GM21447 (cell line): ENCODE data around the gene PDCD1.
A peak's percentile ranks its signal among the peaks of the same experiment; 100 is the strongest.

Experiments
- ATAC-seq: cut with Tn5 transposase; IDR thresholded peaks from one replicate; pipeline ENCODE4 v1.9.1; 2021; ENCODE audit not compliant: unreplicated experiment

Gene PDCD1

DNA sequence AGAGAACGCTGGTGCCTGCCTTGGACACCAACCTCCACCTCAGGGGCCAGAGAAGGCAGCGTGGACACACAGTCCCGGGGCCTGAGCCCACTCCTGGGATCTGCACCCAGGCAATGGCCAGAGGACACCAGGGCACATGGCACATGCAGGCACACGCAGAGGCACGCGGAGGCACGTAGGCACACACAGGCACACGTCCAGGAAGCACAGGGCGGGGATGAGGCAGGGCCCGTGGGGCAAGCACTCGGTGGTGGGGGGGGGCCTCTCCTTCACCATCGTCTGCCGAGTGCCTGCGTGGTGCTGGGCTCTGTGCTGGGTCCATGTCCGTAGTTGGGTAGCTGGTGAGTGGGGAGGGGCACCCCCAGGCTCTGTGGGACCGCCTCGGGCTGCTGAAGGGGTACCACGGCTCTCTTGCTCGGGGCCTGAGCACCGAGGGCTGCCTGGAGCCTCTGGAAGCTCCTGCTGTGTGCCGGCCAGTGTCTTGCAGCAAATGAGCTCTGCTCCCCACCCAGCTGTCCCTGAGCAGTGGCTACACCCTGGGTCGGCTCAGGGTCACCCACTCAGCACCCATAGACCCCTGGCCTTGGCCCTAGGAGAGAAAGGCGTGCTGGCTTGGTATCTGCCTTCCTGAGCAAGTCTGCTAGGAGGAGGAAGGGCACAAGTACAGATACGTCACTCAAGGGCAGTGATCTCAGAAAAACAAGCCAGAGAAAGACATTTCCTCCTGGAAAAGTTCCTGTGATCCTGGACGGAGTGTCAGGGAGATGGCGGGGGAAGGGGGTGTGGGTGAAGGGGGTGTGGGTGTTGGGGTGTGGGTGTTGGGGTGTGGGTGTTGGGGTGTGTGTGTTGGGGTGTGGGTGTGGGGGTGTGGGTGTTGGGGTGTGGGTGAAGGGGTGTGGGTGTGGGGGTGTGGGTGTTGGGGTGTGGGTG is 37.3 kb upstream of the PDCD1 start:
- ATAC-seq: no peak

DNA sequence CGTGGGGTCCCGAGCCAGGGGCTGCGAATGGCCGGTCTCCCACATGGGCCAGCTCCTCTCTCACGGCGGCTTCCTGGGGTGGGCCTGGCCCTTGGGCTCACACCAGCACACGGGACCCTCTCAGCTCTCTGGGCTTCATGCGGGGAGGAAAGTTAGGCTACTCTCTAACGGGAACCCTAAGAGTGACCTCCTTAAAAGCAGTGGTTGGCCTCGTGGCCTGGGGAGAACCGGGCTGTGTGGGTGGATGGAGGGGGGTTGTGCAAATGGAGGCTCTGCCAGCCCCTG is 36.7 kb upstream of the PDCD1 start:
- no peak for ATAC-seq

- no peak for ATAC-seq
Measured at GRCh38 chr2:241894681-241895426, 36.2 kb upstream of the PDCD1 start.

DNA sequence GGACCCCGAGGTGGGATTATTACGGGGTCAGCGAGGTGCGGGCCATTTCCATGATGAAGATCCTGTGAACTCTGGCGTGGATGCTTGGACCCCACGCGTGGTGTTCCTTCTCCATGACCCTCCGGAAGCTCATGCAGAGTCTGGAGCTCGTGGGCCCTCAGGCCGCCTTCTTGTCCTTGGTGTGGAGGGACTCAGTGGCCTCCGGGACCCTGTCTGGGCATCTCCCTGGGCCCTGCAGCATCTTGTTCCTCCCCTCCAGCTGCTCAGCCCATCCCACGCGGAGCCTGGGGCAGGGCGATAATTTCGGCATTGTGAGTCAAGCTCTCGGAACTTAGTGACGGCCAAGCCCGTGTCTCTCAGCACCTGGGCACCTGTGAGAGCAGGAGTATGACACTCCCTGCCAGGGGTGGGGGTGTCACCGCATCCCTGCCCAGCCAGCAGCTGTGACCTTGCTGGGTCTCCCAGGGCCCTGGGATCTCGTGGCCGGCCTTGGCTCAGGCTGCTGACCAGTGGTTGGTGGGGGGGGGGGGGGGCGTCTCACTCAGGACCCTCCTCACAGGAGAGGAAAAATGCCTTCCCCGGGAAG is 35.5 kb upstream of the PDCD1 start:
- no peak for ATAC-seq

GRCh38 chr2:241893265-241893664 is 34.6 kb upstream of the PDCD1 start:
- ATAC-seq: no peak

GRCh38 chr2:241892299-241893137 is 33.8 kb upstream of the PDCD1 start:
- no peak for ATAC-seq

DNA sequence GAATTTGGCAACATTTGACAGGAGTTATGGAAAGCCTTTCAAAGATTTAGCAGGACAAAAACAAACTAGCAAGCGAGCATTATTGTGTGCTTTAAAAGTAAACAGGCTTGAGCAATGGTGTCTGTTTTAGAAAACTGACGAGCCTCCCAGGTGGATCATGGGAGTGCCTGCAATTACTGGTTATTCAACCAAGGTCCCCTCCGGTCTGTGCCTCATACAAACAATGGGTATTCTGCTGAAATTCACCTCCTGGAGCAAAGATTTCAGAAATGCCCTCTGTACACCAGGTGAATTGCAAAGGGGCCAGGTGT is 33.2 kb upstream of the PDCD1 start:
- no peak for ATAC-seq

GRCh38 chr2:241891315-241891987 is 32.8 kb upstream of the PDCD1 start:
- ATAC-seq: no peak

DNA sequence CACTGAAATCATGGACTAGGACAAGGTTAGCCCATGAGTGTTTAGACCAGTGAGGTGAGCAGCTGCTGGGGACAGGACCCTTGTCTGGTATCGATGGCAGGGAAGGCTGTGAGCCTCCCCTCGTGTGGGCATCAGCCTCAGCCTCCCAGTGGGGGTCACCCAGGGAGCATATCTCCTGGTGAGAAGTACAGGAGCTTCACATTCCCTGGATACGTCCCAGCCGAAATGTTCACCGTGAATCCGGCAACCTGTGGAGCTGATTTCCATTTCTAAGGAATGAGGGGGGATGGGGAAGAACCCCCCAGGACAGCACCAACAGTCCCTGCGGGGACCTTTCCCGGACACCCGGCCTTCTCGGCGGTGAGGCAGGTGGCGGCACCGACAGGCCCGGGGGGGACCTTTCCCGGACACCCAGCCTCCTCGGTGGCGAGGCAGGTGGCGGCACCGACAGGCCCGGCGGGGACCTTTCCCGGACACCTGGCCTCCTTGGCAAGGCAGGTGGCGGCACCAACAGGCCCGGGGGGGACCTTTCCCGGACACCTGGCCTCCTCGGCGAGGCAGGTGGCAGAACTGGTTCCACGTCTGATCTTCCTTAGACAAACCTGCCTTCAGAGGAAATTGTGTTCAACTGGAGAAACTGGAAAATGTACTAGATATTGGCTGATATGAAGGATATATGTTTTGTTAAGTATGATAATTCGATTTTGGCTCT is 32.0 kb upstream of the PDCD1 start:
- ATAC-seq: no peak

- ATAC-seq: no peak
Measured at GRCh38 chr2:241888641-241889040, 29.9 kb upstream of the PDCD1 start.

- ATAC-seq: no peak
Measured at GRCh38 chr2:241887806-241888522, 29.3 kb upstream of the PDCD1 start.

GRCh38 chr2:241886840-241887447 is 28.2 kb upstream of the PDCD1 start:
- ATAC-seq: no peak

GRCh38 chr2:241885946-241886643 is 27.4 kb upstream of the PDCD1 start:
- no peak for ATAC-seq

DNA sequence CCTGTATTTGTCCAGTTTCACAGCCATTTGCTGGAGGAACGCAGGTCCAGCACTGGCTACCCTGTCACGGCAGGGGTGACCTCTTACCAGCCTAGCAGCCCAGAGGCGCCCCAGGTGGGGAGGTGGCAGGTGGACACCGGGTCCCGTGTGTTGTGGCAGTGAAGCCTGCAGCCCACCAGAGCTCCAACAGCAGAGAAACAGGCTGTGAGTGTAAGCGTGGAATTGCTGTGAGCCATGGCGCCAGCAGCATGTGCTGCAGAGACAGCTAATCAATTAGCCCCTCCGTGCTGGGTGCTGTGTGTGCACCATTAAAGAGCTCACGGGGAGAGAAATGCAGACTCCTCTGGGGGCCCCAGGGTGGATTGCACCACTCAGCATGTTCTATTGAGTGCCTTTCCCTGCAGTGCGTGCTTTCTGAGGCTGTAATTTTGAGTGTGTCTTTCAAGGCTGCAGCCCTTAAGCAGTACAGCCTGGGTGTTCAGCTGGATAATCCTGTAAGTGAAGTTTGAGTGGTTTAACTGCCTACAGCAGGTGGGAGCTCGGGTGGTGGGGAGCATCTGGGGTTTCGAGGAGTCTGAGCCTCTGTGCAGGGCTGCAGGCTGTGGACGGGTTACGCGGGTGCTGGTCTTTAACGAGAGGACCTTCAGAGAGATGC is 26.7 kb upstream of the PDCD1 start:
- no peak for ATAC-seq

DNA sequence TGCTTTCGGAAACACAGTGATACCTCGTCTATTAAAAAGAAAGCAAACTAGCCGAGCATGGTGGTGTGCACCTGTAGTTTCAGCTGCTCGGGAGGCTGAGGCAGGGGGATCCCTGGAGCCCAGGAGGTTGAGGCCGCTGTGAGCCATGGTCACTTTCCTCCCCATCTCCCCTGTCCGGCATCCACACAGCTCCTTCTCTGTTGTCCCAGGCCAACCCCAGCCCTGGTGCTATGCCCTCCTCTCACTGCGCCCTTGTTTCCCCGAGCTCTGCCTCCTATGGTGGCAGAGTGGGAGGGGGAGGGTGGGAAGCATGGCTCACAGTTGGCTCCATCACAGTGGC is 26.2 kb upstream of the PDCD1 start:
- no peak for ATAC-seq

- peak; percentile 69 for ATAC-seq
Measured at GRCh38 chr2:241882091-241882625, 23.5 kb upstream of the PDCD1 start.

DNA sequence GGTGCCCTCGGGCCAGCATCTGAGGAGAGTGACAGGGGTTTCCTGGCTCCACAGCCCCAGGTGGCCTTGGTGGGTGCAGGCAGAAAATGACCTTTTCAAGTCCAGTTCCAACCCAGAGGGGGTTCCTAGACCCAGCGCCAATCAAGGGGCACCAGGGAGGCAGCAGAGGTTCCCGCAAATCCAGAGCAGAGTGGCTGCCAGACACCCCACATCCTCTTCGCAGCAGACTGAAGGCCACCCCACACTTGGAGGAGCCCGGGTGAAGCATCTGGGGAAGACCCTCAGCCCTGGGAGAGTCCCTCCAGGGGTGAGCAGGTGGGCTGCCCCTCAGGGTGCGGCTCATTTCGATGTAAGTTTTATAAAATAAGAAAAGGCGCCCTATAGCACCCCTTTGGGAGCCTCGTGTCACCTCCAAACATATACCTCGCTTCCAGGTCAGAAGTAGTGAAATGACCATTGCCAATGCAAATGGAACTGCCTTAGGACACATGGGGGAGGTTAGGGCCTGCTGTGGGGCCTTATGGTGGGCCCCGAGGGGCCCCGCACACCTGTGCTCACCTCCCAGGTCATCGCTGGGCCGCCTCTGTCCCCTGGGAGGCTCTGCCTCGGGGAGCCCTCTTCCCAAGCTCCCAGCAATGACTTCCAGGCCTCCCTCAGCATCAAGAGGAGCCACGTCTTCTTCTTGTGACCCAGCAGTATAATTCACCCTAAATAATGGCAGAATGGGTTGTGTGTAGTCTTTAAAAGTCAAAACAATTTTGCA is 21.8 kb upstream of the PDCD1 start:
- ATAC-seq: no peak
